ENCODE measurements around the gene KRT8. TPM values are rescaled to one million over a fixed set of nuclear protein-coding genes. Genes with fewer than 3 reads are reported as not detected.

KRT8 gene
- total and polyA plus RNA-seq, 2 of the 13 experiments (the other 11 are each of a cell fraction or from before 2014, with no cell fraction given), result 498 to 718 TPM

DNA sequence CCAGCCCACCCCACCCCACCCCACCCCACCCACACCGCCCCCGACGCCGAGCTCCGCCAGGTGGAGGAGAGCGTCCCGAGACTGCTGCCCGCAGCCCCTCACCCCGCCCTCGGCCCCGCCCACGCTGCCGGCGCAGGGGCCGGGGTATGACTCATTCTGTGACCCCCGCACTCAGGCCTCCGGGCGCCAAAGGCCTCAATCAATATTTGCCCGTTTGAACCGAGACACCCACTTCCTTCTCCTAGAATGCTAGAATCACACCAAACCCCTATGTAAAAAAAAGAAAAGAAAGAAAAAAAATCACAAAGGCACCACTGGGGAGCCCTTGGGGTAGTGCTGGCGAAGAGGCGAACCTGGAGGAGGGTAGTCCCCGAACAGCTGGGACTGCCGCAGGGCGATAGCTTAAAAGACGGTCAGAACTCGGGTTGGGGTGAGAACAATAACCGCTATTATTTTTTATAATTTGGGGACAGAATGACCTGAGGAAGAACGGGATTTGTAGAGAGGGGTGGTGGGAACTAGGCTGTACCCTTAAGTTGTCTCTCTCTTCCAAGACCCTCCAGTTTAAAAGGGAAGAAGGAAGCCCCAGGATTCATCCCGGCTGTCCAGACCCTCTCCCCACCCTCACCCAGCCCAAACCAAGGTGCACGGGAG is 894 bp downstream of the KRT8 start (continued):
- TF ChIP-seq POGK (CRISPR knock-in tag; conservative IDR thresholded peaks at IDR 0.05), result no peak
- TF ChIP-seq MYC (CRISPR knock-in tag; IDR thresholded peaks at IDR 0.05; ENCODE audit: borderline replicate concordance), result peak; percentile 65; the same call in 1 of the 2 replicates
- TF ChIP-seq, protein P1, sequence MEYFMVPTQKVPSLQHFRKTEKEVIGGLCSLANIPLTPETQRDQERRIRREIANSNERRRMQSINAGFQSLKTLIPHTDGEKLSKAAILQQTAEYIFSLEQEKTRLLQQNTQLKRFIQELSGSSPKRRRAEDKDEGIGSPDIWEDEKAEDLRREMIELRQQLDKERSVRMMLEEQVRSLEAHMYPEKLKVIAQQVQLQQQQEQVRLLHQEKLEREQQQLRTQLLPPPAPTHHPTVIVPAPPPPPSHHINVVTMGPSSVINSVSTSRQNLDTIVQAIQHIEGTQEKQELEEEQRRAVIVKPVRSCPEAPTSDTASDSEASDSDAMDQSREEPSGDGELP (IDR thresholded peaks at IDR 0.05; ENCODE audit: borderline replicate concordance, low read depth), result peak; percentile 18; the same call in 1 of the 2 replicates
- peak; percentile 86 for TF ChIP-seq E2F1 (CRISPR knock-in tag; IDR thresholded peaks at IDR 0.05)
- peak; percentile 20 for TF ChIP-seq SKI (IDR thresholded peaks at IDR 0.05; ENCODE audit: partially characterized antibody)
- TF ChIP-seq EHMT2 (IDR thresholded peaks at IDR 0.05; ENCODE audit: borderline replicate concordance, low read depth, low read length), result no peak
- TF ChIP-seq SAP130 (CRISPR knock-in tag; IDR thresholded peaks at IDR 0.05; ENCODE audit: low read depth), result peak; percentile 82
- no peak for TF ChIP-seq SSRP1 (CRISPR knock-in tag; IDR thresholded peaks at IDR 0.05)
- no peak for TF ChIP-seq ZNF782 (CRISPR knock-in tag; IDR thresholded peaks at IDR 0.05; ENCODE audit: borderline replicate concordance)
- peak; percentile 73 for TF ChIP-seq MED1 (CRISPR knock-in tag; IDR thresholded peaks at IDR 0.05)
- 0 out of 2 replicates have a peak, but pooled peaks have one; percentile 44 for TF ChIP-seq SP4 (CRISPR knock-in tag; IDR thresholded peaks at IDR 0.05)
- no peak for TF ChIP-seq AGO2 (optimal IDR thresholded peaks at IDR 0.05; ENCODE audit: low read depth, low read length)
- 0 out of 2 replicates have a peak, but pooled peaks have one; percentile 31 for TF ChIP-seq HDAC1 (CRISPR knock-in tag; IDR thresholded peaks at IDR 0.05)
- peak; percentile 11; the same call in 1 of the 2 replicates for TF ChIP-seq HOXA5 (CRISPR knock-in tag; IDR thresholded peaks at IDR 0.05)
- TF ChIP-seq, protein P2, sequence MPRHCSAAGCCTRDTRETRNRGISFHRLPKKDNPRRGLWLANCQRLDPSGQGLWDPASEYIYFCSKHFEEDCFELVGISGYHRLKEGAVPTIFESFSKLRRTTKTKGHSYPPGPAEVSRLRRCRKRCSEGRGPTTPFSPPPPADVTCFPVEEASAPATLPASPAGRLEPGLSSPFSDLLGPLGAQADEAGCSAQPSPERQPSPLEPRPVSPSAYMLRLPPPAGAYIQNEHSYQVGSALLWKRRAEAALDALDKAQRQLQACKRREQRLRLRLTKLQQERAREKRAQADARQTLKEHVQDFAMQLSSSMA (CRISPR knock-in tag; IDR thresholded peaks at IDR 0.05), result 0 out of 2 replicates have a peak, but pooled peaks have one; percentile 45
- TF ChIP-seq ELF3 (CRISPR knock-in tag; IDR thresholded peaks at IDR 0.05), result peak; percentile 93
- TF ChIP-seq, protein P3, sequence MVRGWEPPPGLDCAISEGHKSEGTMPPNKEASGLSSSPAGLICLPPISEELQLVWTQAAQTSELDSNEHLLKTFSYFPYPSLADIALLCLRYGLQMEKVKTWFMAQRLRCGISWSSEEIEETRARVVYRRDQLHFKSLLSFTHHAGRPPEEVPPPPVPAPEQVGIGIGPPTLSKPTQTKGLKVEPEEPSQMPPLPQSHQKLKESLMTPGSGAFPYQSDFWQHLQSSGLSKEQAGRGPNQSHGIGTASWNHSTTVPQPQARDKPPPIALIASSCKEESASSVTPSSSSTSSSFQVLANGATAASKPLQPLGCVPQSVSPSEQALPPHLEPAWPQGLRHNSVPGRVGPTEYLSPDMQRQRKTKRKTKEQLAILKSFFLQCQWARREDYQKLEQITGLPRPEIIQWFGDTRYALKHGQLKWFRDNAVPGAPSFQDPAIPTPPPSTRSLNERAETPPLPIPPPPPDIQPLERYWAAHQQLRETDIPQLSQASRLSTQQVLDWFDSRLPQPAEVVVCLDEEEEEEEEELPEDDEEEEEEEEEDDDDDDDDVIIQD (CRISPR knock-in tag; IDR thresholded peaks at IDR 0.05; ENCODE audit: low read depth), result 0 out of 2 replicates have a peak, but pooled peaks have one; percentile 12
- TF ChIP-seq ZNF292 (CRISPR knock-in tag; IDR thresholded peaks at IDR 0.05; ENCODE audit: borderline replicate concordance, low read depth), result no peak; the same call in 1 of the 2 replicates
- no peak for TF ChIP-seq ZNF331 (CRISPR knock-in tag; IDR thresholded peaks at IDR 0.05)
- peak; percentile 72; the same call in 1 of the 2 replicates for TF ChIP-seq NR2F2 (IDR thresholded peaks at IDR 0.05; ENCODE audit: borderline replicate concordance, low read depth)
